HepG2 (cell line): ENCODE results near the gene EPC1. TPM values are rescaled to one million over a fixed set of nuclear protein-coding genes. Genes with fewer than 3 reads are reported as not detected.

ENCODE experiments used
- CENPT ChIP-seq: sonication (generic); formaldehyde crosslinking; IDR thresholded peaks from 2 replicates; pipeline ENCODE4 v1.8.0; 2022; ENCODE audit warnings: low read depth, mild to moderate bottlenecking, moderate library complexity, missing genetic modification reagents
- HCFC1 ChIP-seq: fragments of 150-350 bp; IDR thresholded peaks from 2 replicates; pipeline ENCODE4 v1.6.1; 2014; ENCODE audit warnings: low read depth, low read length
- IRF2 ChIP-seq: IDR thresholded peaks from 2 replicates; pipeline ENCODE4 v1.6.1; 2018; ENCODE audit warnings: missing genetic modification reagents, missing compliant biosample characterization
- KLF15 ChIP-seq: sonication (generic); formaldehyde crosslinking; IDR thresholded peaks from 2 replicates; pipeline ENCODE4 v1.8.1; 2023; ENCODE audit warnings: borderline replicate concordance, mild to moderate bottlenecking, inconsistent platforms, missing genetic modification reagents, mixed read lengths
- KLF9 ChIP-seq: IDR thresholded peaks from 2 replicates; pipeline ENCODE4 v1.6.1; 2016; ENCODE audit warnings: low read depth
- MZF1 ChIP-seq: sonication (generic); formaldehyde crosslinking; IDR thresholded peaks from 2 replicates; pipeline ENCODE4 v1.8.1; 2023; ENCODE audit warnings: mild to moderate bottlenecking, missing genetic modification reagents, borderline replicate concordance
- NRL ChIP-seq: sonication (generic); formaldehyde crosslinking; IDR thresholded peaks from 2 replicates; pipeline ENCODE4 v1.5.0; 2020; ENCODE audit warnings: missing genetic modification reagents, mild to moderate bottlenecking, moderate library complexity, borderline replicate concordance
- ZC3H13 ChIP-seq: sonication (generic); formaldehyde crosslinking; IDR thresholded peaks from 2 replicates; pipeline ENCODE4 v1.8.1; 2023; ENCODE audit warnings: mild to moderate bottlenecking, missing genetic modification reagents, moderate library complexity
- ZNF343 ChIP-seq: sonication (generic); formaldehyde crosslinking; IDR thresholded peaks from 2 replicates; pipeline ENCODE4 v1.4.0; 2020; ENCODE audit warnings: mild to moderate bottlenecking, missing genetic modification reagents
- polyA plus RNA-seq, 8 experiments: library from polyadenylated mRNA; depleted of rRNA in 3 of 8; stranded (reverse) in 7 of 8; unstranded in 1 of 8; fragments of >200 nt; fragmentation: Illumina TruSeq in 4 of 8; extraction: Trizol in 4 of 8; gene quantifications; 2 replicates each; pipeline versions ENCODE4 v1.2.1 to v1.2.3, GENCODE V29; 2011 to 2016; ENCODE audit warnings: low read depth in 4 of 8, missing spikeins in 1 of 8, mixed read lengths in 1 of 8; ENCODE audit not compliant: insufficient read depth in 1 of 8
- total RNA-seq, 5 experiments: library from RNA; depleted of rRNA; stranded (reverse); fragments of >200 nt; fragmentation: Illumina TruSeq; extraction: Trizol; gene quantifications; 2 replicates each; pipeline ENCODE4 v1.2.3, GENCODE V29; 2016; ENCODE audit warnings: low read depth in 1 of 5
- TF ChIP-seq, protein P1 (sequence below): sonication (generic); formaldehyde crosslinking; IDR thresholded peaks from 2 replicates; pipeline ENCODE4 v1.5.0; 2020; ENCODE audit warnings: missing genetic modification reagents
- TF ChIP-seq, protein P2 (sequence below): IDR thresholded peaks from 2 replicates; pipeline ENCODE4 v1.6.1; 2012; ENCODE audit warnings: low read length, improper control_type of control experiment
- TF ChIP-seq, protein P3 (sequence below): sonication (generic); formaldehyde crosslinking; IDR thresholded peaks from 2 replicates; pipeline ENCODE4 v1.4.0; 2020; ENCODE audit warnings: mild to moderate bottlenecking, missing genetic modification reagents
- TF ChIP-seq, protein P4 (sequence below): fragments of 450-650 bp; IDR thresholded peaks from 2 replicates; pipeline ENCODE4 v1.6.1; 2017; ENCODE audit warnings: mild to moderate bottlenecking
- TF ChIP-seq, protein P5 (sequence below): sonication (generic); formaldehyde crosslinking; IDR thresholded peaks from 2 replicates; pipeline ENCODE4 v1.5.0; 2020; ENCODE audit warnings: mild to moderate bottlenecking, missing genetic modification reagents
- TF ChIP-seq, protein P6 (sequence below): sonication (generic); formaldehyde crosslinking; conservative IDR thresholded peaks from 2 replicates; pipeline ENCODE4 v1.4.0; 2020; ENCODE audit warnings: mild to moderate bottlenecking, missing genetic modification reagents, moderate library complexity

EPC1 gene
- total and polyA plus RNA-seq, 2 of the 13 experiments (the other 11 are each of a cell fraction or from before 2014, with no cell fraction given): 28.7 to 44.2 TPM

DNA sequence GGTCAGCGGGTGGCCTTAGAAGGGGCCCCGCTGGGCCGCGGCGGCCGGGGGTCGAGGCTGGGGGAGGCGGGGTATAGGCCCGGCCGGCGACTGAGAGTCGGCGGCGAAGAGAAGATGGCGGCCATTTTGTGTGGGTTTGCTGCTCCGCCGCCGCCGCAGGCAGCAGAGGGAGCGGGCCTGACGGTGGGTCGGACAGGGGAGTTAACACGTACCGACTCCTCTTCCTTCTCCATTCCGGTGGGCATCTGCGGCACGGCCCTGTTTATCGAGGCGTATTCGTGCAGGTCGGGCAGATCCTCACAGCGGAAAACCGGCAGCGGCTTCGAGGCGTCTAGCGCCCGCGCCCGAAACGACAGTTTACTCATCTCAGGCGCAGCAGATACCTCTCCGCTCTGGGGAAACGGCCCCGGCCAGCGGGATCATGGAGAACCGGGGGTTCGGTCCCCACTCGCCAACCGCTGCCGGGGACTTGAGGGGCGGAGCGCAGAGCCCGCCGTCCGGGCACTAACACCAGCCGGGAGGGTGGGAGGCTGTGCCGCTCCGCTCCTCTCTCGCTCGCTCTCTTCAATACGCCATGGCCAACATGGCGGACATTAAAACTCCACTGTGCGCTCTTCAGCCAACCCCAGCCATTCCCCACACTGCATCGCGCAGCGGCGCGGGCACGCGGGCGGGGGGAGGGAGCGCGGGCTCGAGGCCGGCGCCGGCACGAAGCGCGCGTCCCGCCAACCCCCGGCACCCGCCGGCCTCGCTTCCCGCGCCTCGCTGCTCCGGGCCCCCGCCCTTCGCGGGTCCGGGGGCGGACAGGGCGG is at the start of gene EPC1 (continued):
- TF ChIP-seq, protein P1, sequence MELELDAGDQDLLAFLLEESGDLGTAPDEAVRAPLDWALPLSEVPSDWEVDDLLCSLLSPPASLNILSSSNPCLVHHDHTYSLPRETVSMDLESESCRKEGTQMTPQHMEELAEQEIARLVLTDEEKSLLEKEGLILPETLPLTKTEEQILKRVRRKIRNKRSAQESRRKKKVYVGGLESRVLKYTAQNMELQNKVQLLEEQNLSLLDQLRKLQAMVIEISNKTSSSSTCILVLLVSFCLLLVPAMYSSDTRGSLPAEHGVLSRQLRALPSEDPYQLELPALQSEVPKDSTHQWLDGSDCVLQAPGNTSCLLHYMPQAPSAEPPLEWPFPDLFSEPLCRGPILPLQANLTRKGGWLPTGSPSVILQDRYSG (CRISPR knock-in tag): no peak; the same call in 1 of the 2 replicates
- TF ChIP-seq, protein P2, sequence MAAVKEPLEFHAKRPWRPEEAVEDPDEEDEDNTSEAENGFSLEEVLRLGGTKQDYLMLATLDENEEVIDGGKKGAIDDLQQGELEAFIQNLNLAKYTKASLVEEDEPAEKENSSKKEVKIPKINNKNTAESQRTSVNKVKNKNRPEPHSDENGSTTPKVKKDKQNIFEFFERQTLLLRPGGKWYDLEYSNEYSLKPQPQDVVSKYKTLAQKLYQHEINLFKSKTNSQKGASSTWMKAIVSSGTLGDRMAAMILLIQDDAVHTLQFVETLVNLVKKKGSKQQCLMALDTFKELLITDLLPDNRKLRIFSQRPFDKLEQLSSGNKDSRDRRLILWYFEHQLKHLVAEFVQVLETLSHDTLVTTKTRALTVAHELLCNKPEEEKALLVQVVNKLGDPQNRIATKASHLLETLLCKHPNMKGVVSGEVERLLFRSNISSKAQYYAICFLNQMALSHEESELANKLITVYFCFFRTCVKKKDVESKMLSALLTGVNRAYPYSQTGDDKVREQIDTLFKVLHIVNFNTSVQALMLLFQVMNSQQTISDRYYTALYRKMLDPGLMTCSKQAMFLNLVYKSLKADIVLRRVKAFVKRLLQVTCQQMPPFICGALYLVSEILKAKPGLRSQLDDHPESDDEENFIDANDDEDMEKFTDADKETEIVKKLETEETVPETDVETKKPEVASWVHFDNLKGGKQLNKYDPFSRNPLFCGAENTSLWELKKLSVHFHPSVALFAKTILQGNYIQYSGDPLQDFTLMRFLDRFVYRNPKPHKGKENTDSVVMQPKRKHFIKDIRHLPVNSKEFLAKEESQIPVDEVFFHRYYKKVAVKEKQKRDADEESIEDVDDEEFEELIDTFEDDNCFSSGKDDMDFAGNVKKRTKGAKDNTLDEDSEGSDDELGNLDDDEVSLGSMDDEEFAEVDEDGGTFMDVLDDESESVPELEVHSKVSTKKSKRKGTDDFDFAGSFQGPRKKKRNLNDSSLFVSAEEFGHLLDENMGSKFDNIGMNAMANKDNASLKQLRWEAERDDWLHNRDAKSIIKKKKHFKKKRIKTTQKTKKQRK: no peak
- TF ChIP-seq MZF1 (no peak), KLF15 (no peak), CENPT (CRISPR knock-in tag) (peak; percentile 69; the same call in 1 of the 2 replicates), ZNF343 (no peak), ZC3H13 (CRISPR knock-in tag) (peak; percentile 35; the same call in 1 of the 2 replicates), IRF2 (no peak), KLF9 (CRISPR knock-in tag) (no peak), HCFC1 (no peak), NRL (CRISPR knock-in tag) (peak; percentile 84; the same call in 1 of the 2 replicates)
- TF ChIP-seq, protein P3, sequence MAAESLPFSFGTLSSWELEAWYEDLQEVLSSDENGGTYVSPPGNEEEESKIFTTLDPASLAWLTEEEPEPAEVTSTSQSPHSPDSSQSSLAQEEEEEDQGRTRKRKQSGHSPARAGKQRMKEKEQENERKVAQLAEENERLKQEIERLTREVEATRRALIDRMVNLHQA (CRISPR knock-in tag): no peak
- TF ChIP-seq, protein P4, sequence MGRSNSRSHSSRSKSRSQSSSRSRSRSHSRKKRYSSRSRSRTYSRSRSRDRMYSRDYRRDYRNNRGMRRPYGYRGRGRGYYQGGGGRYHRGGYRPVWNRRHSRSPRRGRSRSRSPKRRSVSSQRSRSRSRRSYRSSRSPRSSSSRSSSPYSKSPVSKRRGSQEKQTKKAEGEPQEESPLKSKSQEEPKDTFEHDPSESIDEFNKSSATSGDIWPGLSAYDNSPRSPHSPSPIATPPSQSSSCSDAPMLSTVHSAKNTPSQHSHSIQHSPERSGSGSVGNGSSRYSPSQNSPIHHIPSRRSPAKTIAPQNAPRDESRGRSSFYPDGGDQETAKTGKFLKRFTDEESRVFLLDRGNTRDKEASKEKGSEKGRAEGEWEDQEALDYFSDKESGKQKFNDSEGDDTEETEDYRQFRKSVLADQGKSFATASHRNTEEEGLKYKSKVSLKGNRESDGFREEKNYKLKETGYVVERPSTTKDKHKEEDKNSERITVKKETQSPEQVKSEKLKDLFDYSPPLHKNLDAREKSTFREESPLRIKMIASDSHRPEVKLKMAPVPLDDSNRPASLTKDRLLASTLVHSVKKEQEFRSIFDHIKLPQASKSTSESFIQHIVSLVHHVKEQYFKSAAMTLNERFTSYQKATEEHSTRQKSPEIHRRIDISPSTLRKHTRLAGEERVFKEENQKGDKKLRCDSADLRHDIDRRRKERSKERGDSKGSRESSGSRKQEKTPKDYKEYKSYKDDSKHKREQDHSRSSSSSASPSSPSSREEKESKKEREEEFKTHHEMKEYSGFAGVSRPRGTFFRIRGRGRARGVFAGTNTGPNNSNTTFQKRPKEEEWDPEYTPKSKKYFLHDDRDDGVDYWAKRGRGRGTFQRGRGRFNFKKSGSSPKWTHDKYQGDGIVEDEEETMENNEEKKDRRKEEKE: no peak
- TF ChIP-seq, protein P5, sequence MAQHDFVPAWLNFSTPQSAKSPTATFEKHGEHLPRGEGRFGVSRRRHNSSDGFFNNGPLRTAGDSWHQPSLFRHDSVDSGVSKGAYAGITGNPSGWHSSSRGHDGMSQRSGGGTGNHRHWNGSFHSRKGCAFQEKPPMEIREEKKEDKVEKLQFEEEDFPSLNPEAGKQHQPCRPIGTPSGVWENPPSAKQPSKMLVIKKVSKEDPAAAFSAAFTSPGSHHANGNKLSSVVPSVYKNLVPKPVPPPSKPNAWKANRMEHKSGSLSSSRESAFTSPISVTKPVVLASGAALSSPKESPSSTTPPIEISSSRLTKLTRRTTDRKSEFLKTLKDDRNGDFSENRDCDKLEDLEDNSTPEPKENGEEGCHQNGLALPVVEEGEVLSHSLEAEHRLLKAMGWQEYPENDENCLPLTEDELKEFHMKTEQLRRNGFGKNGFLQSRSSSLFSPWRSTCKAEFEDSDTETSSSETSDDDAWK (CRISPR knock-in tag): no peak
- TF ChIP-seq, protein P6, sequence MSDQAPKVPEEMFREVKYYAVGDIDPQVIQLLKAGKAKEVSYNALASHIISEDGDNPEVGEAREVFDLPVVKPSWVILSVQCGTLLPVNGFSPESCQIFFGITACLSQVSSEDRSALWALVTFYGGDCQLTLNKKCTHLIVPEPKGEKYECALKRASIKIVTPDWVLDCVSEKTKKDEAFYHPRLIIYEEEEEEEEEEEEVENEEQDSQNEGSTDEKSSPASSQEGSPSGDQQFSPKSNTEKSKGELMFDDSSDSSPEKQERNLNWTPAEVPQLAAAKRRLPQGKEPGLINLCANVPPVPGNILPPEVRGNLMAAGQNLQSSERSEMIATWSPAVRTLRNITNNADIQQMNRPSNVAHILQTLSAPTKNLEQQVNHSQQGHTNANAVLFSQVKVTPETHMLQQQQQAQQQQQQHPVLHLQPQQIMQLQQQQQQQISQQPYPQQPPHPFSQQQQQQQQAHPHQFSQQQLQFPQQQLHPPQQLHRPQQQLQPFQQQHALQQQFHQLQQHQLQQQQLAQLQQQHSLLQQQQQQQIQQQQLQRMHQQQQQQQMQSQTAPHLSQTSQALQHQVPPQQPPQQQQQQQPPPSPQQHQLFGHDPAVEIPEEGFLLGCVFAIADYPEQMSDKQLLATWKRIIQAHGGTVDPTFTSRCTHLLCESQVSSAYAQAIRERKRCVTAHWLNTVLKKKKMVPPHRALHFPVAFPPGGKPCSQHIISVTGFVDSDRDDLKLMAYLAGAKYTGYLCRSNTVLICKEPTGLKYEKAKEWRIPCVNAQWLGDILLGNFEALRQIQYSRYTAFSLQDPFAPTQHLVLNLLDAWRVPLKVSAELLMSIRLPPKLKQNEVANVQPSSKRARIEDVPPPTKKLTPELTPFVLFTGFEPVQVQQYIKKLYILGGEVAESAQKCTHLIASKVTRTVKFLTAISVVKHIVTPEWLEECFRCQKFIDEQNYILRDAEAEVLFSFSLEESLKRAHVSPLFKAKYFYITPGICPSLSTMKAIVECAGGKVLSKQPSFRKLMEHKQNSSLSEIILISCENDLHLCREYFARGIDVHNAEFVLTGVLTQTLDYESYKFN (CRISPR knock-in tag): peak; percentile 12
